DMS 273 (cell line): ENCODE data around the gene SULT1A1.
A peak's percentile ranks its signal among the peaks of the same experiment; 100 is the strongest.
"Not testable (repeated sequence)": the region's sequence is repeated elsewhere in the genome, so short reads cannot be mapped to it uniquely, and the experiment has no call there.

Source experiments
- DNase-seq: peaks from one replicate; lab custom pipeline; 2025; ENCODE audit not compliant: unreplicated experiment; lab: John Stamatoyannopoulos, UW

Gene SULT1A1

GRCh38 chr16:28608867-28609596, 812 bp downstream of the SULT1A1 start:
- DNase-seq: not testable (repeated sequence)

- DNase-seq: not testable (repeated sequence)
Observed at GRCh38 chr16:28608496-28608808, 1.4 kb downstream of the SULT1A1 start.

- DNase-seq: not testable (repeated sequence)
Observed at GRCh38 chr16:28607681-28608495, 2.0 kb downstream of the SULT1A1 start.

- DNase-seq: no peak
Observed at GRCh38 chr16:28607116-28607623, 2.7 kb downstream of the SULT1A1 start.

GRCh38 chr16:28606291-28607115, 3.3 kb downstream of the SULT1A1 start:
- no peak for DNase-seq

GRCh38 chr16:28604186-28604565, 5.7 kb downstream of the SULT1A1 start:
- no peak for DNase-seq

- no peak for DNase-seq
Observed at GRCh38 chr16:28603381-28604185, 6.3 kb downstream of the SULT1A1 start.

- DNase-seq: no peak
Observed at GRCh38 chr16:28602529-28602928, 7.3 kb downstream of the SULT1A1 start.

GRCh38 chr16:28602062-28602461, 7.8 kb downstream of the SULT1A1 start:
- not testable (repeated sequence) for DNase-seq

GRCh38 chr16:28601589-28601988, 8.3 kb downstream of the SULT1A1 start:
- DNase-seq: not testable (repeated sequence)

- not testable (repeated sequence) for DNase-seq
Observed at GRCh38 chr16:28600965-28601364, 8.9 kb downstream of the SULT1A1 start.

GRCh38 chr16:28599377-28600285, 10.2 kb downstream of the SULT1A1 start:
- not testable (repeated sequence) for DNase-seq

GRCh38 chr16:28597692-28598261, 12.1 kb downstream of the SULT1A1 start:
- peak; percentile 43 for DNase-seq

- no peak for DNase-seq
Observed at GRCh38 chr16:28596840-28597691, 12.8 kb downstream of the SULT1A1 start, which contains the start of gene SULT1A2. SULT1A2 (minus strand) TSS chr16:28597050; CDS start chr16:28595930, 1,120 bp downstream.

- no peak for DNase-seq
Observed at GRCh38 chr16:28596115-28596630, 13.7 kb downstream of the SULT1A1 start.

- DNase-seq: not testable (repeated sequence)
Observed at GRCh38 chr16:28595451-28595850, 14.4 kb downstream of the SULT1A1 start.

GRCh38 chr16:28592979-28593553, 16.8 kb downstream of the SULT1A1 start:
- DNase-seq: no peak
